ENCODE results near the gene SURF6. TPM values are rescaled to one million over a fixed set of nuclear protein-coding genes. Genes with fewer than 3 reads are reported as not detected.
"Not testable (repeated sequence)": the region's sequence is repeated elsewhere in the genome, so short reads cannot be mapped to it uniquely, and the experiment has no call there.

The SURF6 gene
- polyA plus RNA-seq, 1 donor = 26.1 TPM

DNA sequence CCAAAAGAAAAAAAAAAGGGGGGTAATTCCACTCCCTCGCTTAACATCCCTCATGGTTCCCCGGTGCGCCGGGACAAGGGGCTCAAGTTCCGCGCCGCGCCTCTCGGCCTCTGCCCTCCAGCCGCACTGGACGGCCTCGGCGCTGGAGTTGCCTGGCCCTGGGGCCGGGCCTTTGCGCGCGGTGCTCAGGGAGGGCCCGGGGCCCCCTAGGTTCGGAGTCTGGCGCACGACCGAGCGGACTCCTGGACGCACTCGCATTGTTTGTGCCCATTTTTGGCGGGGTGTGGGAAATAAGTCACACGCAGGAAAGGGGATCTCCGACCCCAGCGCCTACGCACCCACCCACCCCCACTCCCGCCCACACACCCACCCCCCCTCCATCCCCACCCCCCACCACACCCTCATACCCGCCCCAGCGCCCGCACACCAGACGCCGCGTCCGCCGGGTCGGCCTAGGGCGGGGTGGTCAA, 11.6 kb upstream of the SURF6 start:
- peak; percentile 44 for DNase-seq

- no peak for DNase-seq
Observed at GRCh38 chr9:133346021-133346785, 10.2 kb upstream of the SURF6 start.

DNA sequence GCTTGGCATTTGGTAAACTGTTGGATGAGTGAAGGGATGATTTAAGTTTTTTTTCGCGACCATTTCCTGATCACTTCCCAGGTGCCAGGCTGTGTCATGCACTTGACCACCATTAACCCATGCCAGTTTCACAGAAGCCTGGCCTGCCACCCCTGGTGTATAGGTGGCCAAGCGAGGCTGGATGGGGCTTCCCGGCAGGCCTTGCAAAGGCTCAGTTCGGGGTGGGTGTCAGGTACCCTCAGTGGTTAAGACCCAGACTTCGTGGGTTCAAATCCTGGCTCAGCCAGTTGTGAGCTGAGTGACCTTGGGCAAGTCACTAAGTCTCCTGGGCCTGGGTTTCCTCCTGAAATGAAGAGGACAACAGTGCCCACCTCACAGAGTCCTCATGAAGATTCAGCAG, 9.6 kb upstream of the SURF6 start:
- no peak for DNase-seq

- no peak for DNase-seq
Observed at GRCh38 chr9:133344979-133345378, 9.0 kb upstream of the SURF6 start.

GRCh38 chr9:133344071-133344470, 8.1 kb upstream of the SURF6 start:
- DNase-seq = no peak

GRCh38 chr9:133342570-133342969, 6.6 kb upstream of the SURF6 start:
- DNase-seq = no peak

DNA sequence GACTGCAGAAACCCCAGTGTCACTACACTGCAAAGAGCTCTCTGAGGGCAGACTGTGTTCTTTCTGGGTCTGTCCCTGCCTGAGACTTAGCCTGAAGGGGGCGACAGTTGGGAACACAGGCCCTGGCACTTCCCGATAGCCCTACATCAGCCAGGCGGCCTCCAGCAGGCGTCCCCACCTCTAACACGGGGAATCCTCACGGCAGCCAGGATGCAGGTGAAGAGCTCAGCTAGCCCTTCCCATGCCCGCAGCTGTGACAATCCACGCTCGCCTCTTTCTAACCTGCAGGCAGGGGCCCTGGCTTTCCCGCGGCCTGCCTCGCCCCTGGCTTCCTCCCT, 6.0 kb upstream of the SURF6 start:
- DNase-seq = no peak

- no peak for DNase-seq
Observed at GRCh38 chr9:133341369-133342068, 5.5 kb upstream of the SURF6 start.

- no peak for DNase-seq
Observed at GRCh38 chr9:133340916-133341315, 4.9 kb upstream of the SURF6 start.

GRCh38 chr9:133340256-133340655, 4.3 kb upstream of the SURF6 start:
- DNase-seq = no peak

DNA sequence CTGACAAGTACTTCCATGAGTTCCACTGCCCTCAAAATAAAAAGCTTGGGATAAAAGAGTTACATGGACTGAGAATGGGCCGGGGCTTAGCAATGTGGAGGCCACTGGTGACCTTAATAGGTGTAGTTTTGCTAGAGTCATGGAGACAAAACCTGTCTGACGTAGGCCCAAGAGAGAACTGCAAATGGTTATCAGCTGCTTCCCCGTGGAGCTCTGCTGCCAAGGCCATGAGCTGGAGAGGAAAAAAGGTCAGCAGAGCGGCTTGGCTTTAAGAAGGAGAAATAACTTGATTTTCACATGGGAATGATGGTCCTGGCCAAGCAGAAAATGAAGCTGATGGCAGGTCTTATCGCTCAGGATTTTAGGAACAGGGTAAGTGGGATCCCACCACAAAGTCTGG, 3.7 kb upstream of the SURF6 start:
- DNase-seq = no peak

DNA sequence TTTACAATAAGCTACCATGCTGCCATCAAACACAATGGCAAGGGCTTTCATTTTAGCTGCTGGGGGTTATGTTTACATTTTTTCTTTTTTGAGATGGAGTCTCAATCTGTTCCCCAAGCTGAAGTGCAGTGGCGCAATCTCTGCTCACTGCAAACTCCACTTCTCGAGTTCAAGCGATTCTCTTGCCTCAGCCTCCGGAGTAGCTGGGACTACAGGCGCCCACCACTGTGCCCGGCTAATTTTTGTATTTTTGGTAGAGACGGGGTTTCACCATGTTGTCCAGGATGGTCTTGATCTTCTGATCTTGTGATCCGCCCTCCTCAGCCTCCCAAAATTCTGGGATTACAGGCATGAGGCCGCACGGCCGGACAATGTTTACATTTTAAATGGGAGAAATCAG, 1.1 kb downstream of the SURF6 start:
- DNase-seq = not testable (repeated sequence)

GRCh38 chr9:133334161-133334560, 1.8 kb downstream of the SURF6 start:
- DNase-seq = no peak

DNA sequence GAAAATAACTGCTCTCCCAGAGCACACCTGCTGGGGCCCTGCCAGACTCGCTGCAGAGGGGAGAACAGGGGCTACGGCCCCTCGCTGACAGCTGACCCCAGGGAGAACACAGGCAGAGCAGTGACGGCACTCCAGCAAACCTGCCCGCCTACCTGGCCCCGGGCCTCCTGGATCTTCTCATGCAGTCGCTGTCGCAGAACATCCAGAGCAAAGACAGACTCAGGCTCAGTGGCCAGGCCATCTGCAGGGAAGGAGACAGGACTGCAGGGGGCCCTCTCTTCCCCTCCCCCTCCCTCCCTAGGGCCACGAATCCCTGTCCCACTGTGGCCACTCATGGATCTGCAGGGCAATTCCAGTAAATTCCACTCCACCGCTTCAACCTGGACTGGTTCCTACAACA, 2.4 kb downstream of the SURF6 start:
- no peak for DNase-seq

- DNase-seq = no peak
Observed at GRCh38 chr9:133333011-133333410, 3.0 kb downstream of the SURF6 start.

DNA sequence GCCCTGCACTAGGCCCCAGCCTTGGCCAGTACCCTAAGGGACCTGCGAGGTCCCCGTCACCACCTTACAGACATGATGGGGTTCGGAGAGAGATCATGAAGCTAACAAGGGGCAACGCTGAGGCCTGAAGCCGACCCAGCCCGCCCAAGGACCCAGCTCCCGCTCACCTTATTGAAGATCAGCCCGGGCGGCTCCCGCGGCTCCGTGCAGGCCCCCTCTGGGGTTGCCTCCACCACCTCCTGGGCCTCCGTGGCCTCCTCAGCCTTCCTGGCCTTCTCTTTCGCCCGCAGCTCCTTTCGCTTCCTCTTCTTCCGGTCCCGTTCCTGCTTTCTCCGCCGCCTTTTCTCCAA, 3.6 kb downstream of the SURF6 start:
- DNase-seq = no peak

DNA sequence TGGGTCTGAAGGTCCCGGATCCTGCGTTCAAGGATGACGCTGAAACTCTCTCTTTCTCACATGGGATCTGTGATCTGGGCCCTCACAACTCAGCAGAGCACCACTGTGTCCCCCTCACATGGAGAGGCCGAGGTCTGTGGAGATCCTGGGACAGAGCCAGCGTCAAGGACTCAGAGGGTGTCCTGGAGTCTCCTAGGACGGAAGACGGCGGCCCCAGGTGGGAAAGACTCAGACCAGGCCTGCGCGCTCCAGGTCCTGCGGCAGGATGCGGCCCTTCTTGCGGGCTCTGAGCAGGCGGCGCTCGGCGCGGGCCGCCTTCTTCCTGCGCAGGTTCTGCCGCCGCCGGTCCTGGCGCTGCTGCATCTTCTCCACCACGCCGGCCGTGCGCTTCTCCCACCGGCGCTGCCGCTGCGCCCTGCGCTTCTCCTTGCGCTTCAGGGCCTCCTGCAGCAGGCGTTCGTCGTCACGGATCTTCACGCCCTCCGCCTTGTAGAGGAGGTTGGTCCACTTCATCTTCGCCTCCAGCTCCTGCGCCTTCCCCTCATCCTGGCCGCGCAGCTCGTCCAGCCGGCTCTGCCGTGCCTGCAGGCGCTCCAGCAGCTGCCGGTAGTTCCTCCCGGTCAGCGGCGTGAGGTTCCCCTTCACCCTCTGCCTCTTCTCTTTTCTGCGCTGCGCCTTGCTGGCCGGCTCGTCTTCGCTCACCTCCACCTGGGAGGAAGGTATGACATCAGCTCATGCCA, 4.2 kb downstream of the SURF6 start:
- DNase-seq = no peak

GRCh38 chr9:133331221-133331620, 4.8 kb downstream of the SURF6 start:
- no peak for DNase-seq

DNA sequence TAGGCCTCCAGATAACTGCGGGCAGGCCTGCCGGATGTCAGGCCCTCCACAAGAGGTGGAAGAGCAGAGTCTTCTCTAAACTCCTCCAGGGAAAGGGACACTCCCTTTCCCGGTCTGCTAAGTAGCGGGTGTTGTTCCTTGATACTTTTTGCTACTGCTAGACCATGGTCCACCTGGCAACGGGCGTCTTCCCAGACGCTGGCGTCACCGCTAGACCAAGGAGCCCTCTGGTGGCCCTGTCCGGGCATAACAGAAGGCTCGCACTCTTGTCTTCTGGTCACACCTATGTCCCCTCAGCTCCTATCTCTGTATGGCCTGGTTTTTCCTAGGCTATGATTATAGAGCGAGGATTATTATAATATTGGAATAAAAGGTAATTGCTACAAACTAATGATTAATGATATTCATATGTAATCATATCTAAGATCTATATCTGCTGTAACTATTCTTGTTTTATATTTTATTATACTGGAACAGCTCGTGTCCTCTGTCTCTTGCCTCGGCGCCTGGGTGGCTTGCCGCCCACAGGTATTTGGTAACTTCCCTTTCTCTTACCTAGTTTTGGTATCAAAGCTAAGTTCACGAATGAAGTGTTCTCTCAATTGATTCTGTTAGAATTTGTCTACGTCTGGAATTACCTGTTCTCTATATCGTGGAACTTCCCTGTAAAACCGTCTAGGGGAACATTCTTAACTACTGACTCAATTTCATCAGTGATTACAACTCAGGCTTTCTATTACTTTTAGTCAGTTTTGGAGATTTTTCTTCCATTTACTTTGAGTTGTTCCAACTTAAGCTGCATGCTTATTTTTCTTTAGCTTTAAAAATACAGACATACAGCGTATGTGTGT, 6.5 kb downstream of the SURF6 start:
- not testable (repeated sequence) for DNase-seq

- DNase-seq = no peak
Observed at GRCh38 chr9:133327834-133328484, 8.0 kb downstream of the SURF6 start.

DNA sequence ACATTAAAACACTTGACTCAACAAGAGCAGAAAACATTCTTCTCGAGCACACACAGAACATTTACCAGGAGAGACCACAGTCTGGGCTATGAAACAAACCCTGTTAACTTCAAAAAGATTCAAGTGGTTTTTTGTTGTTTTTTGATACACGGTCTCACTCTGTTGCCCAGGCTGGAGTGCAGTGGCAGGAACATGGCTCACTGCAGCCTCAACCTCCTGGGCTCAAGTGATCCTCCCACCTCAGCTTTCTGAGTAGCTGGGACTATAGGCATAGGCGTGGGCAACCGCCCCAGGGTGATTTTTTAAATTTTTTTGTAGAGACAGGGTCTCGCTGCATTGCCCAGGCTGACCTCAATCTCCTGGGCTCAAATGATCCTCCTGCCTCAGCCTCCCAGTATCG, 9.0 kb downstream of the SURF6 start:
- DNase-seq = not testable (repeated sequence)

Data from hindlimb muscle (tissue), 1 donor.